ENCODE results near the gene MEX3D. TPM values are rescaled to one million over a fixed set of nuclear protein-coding genes. Genes with fewer than 3 reads are reported as not detected.

MEX3D gene
- total and polyA plus RNA-seq, 2 donors from 2014 or later = 5.4 to 19.3 TPM

DNA sequence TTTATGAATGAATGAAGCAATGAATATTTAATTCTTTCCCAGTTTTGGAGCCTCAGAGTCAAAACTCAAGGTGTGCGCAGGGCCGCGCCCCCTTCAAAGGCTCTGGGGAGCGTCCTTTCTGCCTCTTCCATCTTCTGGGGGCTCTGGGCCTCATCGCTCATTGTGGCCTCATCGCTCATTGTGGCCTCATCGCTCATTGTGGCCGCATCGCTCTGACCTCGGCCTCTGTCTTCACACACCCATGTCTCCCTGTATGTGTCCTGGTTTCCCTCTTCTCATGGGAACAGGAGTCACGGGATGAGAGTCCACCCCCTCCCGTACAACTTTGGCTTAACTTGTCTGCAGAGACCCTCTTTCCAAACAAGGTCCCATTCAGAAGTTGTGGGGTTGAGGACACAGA, 3.2 kb upstream of the MEX3D start:
- FAIRE-seq = no peak
- no peaks in the 10 kb centered on the region for H3K27me3 ChIP-seq (ENCODE audit: control insufficient read depth, insufficient read depth, low read length)
- H3K9ac ChIP-seq (ENCODE audit: low read length in 3 of 3) = no peak overlapping the region
- no peak for DNase-seq
- no peaks in the 10 kb centered on the region for H3K9me3 ChIP-seq (ENCODE audit: control insufficient read depth in 2 of 3, insufficient read depth in 1 of 3, low read length in 3 of 3)
- H3K4me1 ChIP-seq (ENCODE audit: control insufficient read depth in 2 of 3, insufficient read depth in 2 of 3, low read depth in 1 of 3, low read length in 3 of 3) = peaks cover 0 to 3% (median 0%) of the 10 kb centered on the region in 3 donors
- TF ChIP-seq, protein P1, sequence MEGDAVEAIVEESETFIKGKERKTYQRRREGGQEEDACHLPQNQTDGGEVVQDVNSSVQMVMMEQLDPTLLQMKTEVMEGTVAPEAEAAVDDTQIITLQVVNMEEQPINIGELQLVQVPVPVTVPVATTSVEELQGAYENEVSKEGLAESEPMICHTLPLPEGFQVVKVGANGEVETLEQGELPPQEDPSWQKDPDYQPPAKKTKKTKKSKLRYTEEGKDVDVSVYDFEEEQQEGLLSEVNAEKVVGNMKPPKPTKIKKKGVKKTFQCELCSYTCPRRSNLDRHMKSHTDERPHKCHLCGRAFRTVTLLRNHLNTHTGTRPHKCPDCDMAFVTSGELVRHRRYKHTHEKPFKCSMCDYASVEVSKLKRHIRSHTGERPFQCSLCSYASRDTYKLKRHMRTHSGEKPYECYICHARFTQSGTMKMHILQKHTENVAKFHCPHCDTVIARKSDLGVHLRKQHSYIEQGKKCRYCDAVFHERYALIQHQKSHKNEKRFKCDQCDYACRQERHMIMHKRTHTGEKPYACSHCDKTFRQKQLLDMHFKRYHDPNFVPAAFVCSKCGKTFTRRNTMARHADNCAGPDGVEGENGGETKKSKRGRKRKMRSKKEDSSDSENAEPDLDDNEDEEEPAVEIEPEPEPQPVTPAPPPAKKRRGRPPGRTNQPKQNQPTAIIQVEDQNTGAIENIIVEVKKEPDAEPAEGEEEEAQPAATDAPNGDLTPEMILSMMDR (IDR thresholded peaks at IDR 0.05; ENCODE audit: borderline replicate concordance, extremely low read depth, insufficient read depth) = no peak
- intact Hi-C loops (cut with DNase I) = no loop called here
- H3K36me3 ChIP-seq (ENCODE audit: control insufficient read depth in 2 of 3, insufficient read depth in 3 of 3, low read length in 3 of 3) = no peaks in the 10 kb centered on the region
- no peak overlapping the region for H3K27ac ChIP-seq (ENCODE audit: low read depth in 2 of 2, low read length in 2 of 2)
- H3K4me3 ChIP-seq (ENCODE audit: low read length in 3 of 3) = no peak overlapping the region

GRCh38 chr19:1570836-1571235, 2.7 kb upstream of the MEX3D start:
- TF ChIP-seq, protein P1 (IDR thresholded peaks at IDR 0.05; ENCODE audit: borderline replicate concordance, extremely low read depth, insufficient read depth) = no peak
- FAIRE-seq = no peak
- no peaks in the 10 kb centered on the region for H3K9me3 ChIP-seq (ENCODE audit: control insufficient read depth in 2 of 3, insufficient read depth in 1 of 3, low read length in 3 of 3)
- peaks cover 0 to 7% (median 0%) of the 10 kb centered on the region in 3 donors for H3K4me1 ChIP-seq (ENCODE audit: control insufficient read depth in 2 of 3, insufficient read depth in 2 of 3, low read depth in 1 of 3, low read length in 3 of 3)
- H3K27ac ChIP-seq (ENCODE audit: low read depth in 2 of 2, low read length in 2 of 2) = no peak overlapping the region
- no peaks in the 10 kb centered on the region for H3K27me3 ChIP-seq (ENCODE audit: control insufficient read depth, insufficient read depth, low read length)
- intact Hi-C loops (cut with DNase I) = no loop called here
- no peak overlapping the region for H3K4me3 ChIP-seq (ENCODE audit: low read length in 3 of 3)
- H3K36me3 ChIP-seq (ENCODE audit: control insufficient read depth in 2 of 3, insufficient read depth in 3 of 3, low read length in 3 of 3) = no peaks in the 10 kb centered on the region
- DNase-seq = no peak
- no peak overlapping the region for H3K9ac ChIP-seq (ENCODE audit: low read length in 3 of 3)

- H3K9me3 ChIP-seq (ENCODE audit: control insufficient read depth in 2 of 3, insufficient read depth in 1 of 3, low read length in 3 of 3) = no peaks in the 10 kb centered on the region
- peaks cover 0 to 9% (median 0%) of the 10 kb centered on the region in 3 donors for H3K4me1 ChIP-seq (ENCODE audit: control insufficient read depth in 2 of 3, insufficient read depth in 2 of 3, low read depth in 1 of 3, low read length in 3 of 3)
- intact Hi-C loops (cut with DNase I) = no loop called here
- TF ChIP-seq, protein P1 (IDR thresholded peaks at IDR 0.05; ENCODE audit: borderline replicate concordance, extremely low read depth, insufficient read depth) = no peak
- H3K27ac ChIP-seq (ENCODE audit: low read depth in 2 of 2, low read length in 2 of 2) = no peak overlapping the region
- FAIRE-seq (no peak), DNase-seq (no peak)
- no peaks in the 10 kb centered on the region for H3K36me3 ChIP-seq (ENCODE audit: control insufficient read depth in 2 of 3, insufficient read depth in 3 of 3, low read length in 3 of 3)
- no peaks in the 10 kb centered on the region for H3K27me3 ChIP-seq (ENCODE audit: control insufficient read depth, insufficient read depth, low read length)
- no peak overlapping the region for H3K4me3 ChIP-seq (ENCODE audit: low read length in 3 of 3)
- H3K9ac ChIP-seq (ENCODE audit: low read length in 3 of 3) = no peak overlapping the region
Measured at GRCh38 chr19:1569997-1570396, 1.9 kb upstream of the MEX3D start.

DNA sequence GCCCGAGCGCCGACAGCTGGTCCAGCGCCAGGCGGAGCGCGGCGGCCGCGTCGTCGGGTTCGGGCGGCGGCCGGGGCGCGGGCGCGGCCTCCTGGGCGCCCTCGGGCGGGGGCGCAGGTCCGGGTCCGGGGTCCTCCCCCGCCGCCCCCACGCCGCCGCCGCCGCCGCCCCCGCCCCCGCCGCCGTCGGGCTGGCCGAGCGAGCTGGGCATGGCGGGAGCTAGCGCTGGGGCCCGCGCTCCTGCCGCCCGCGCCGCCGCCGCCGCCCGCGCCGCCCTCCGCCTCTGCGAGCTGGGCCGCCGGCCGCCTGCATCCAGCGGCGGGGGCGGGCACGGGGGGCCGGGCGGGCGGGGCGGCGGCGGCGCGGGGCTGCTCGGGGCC, 287 bp downstream of the MEX3D start:
- intact Hi-C loops (cut with DNase I) = no loop called here
- Histone ChIP-seq H3K4me3 (ENCODE audit: low read length in 3 of 3) (no peak overlapping the region), H3K27me3 (ENCODE audit: control insufficient read depth, insufficient read depth, low read length) (no peaks in the 10 kb centered on the region), H3K9ac (ENCODE audit: low read length in 3 of 3) (no peak overlapping the region), H3K4me1 (ENCODE audit: control insufficient read depth in 2 of 3, insufficient read depth in 2 of 3, low read depth in 1 of 3, low read length in 3 of 3) (peaks cover 0 to 9% (median 0%) of the 10 kb centered on the region in 3 donors), H3K9me3 (ENCODE audit: control insufficient read depth in 2 of 3, insufficient read depth in 1 of 3, low read length in 3 of 3) (no peaks in the 10 kb centered on the region), H3K36me3 (ENCODE audit: control insufficient read depth in 2 of 3, insufficient read depth in 3 of 3, low read length in 3 of 3) (no peaks in the 10 kb centered on the region), H3K27ac (ENCODE audit: low read depth in 2 of 2, low read length in 2 of 2) (no peak overlapping the region)
- DNase-seq (peak in 1 of 5 donors; percentile 28), FAIRE-seq (no peak)
- TF ChIP-seq, protein P1 (IDR thresholded peaks at IDR 0.05; ENCODE audit: borderline replicate concordance, extremely low read depth, insufficient read depth) = no peak
